Cerebellar cortex (tissue), 1 donor: ENCODE results near the gene ABAT.
"Not testable (repeated sequence)": the region's sequence is repeated elsewhere in the genome, so short reads cannot be mapped to it uniquely, and the experiment has no call there.

Experiments
- DNase-seq: peaks from one replicate; pipeline ENCODE4 v3.0.0-alpha.2; 2015; ENCODE audit warnings: low spot score

Gene ABAT

DNA sequence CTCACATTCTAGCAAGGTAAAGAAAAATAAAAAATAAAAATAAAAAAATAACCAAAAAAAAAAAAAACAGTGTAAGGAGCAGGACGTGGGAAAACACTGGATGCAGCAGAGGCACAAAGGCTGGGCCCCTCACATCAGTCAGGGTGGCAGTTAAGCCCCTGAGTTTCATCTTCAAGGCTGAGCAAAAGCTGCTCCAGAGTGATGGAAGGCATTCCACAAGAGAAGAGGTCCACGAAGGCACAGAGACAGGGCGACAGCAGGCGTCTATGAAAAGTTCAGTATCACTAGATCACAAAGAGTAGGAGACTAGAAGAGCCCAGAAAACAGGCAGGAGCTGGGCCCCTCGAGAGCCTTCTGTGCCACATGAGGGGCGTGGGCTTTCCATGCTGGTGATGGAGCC is 111.0 kb downstream of the ABAT start:
- no peak for DNase-seq

DNA sequence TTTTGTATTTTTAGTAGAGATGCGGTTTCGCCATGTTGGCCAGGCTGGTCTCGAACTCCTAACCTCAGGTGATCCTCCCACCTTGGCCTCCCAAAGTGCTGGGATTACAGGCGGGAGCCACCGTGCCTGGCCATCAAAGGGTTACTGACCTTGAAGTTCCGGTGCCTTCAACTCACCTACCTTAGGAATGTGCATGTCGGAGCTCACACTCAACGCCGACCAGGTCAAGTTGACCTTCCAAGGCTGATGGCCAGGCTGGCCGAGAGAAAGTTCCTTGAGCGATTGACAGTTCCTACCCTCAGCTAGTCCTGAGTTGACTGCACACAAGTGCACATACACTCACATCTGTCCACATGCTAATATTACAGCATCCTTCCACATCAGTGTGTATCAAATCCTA is 111.9 kb downstream of the ABAT start:
- not testable (repeated sequence) for DNase-seq

- DNase-seq: no peak
Measured at GRCh38 chr16:8788578-8789172, 114.3 kb downstream of the ABAT start.

GRCh38 chr16:8795091-8795490 is 120.7 kb downstream of the ABAT start:
- DNase-seq: peak; percentile 29

GRCh38 chr16:8795818-8796217 is 121.4 kb downstream of the ABAT start:
- no peak for DNase-seq

- no peak for DNase-seq
Measured at GRCh38 chr16:8796469-8797363, 122.3 kb downstream of the ABAT start.

- peak; percentile 98 for DNase-seq
Measured at GRCh38 chr16:8797364-8798173, 123.2 kb downstream of the ABAT start, which contains the start of the genes PMM2 and TMEM186. Gene PMM2 (plus strand): TSS chr16:8797839. CDS start chr16:8797883, 44 bp downstream. Gene TMEM186 (minus strand): TSS chr16:8797639. CDS start chr16:8797614, 25 bp downstream.

- DNase-seq: no peak
Measured at GRCh38 chr16:8798174-8798527, 123.7 kb downstream of the ABAT start.

- DNase-seq: no peak
Measured at GRCh38 chr16:8798535-8799157, 124.2 kb downstream of the ABAT start.

- DNase-seq: no peak
Measured at GRCh38 chr16:8801701-8802100, 127.3 kb downstream of the ABAT start.

DNA sequence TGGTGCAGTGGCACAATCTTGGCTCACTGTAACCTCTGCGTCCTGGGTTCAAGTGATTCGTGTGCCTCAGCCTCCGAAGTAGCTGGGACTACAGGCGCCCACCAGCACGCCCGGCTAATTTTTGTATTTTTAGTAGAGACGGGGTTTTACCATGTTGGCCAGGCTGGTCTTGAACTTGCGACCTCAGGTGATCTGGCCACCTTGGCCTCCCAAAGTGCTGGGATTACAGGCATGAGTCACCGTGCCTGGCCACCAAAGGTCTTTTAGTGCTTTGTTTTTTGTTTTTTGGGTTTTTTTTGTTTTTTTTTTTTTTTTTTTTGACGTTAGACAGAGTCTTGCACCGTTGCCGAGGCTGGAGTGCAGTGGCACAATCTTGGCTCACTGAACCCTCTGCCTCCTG is 129.3 kb downstream of the ABAT start:
- not testable (repeated sequence) for DNase-seq

DNA sequence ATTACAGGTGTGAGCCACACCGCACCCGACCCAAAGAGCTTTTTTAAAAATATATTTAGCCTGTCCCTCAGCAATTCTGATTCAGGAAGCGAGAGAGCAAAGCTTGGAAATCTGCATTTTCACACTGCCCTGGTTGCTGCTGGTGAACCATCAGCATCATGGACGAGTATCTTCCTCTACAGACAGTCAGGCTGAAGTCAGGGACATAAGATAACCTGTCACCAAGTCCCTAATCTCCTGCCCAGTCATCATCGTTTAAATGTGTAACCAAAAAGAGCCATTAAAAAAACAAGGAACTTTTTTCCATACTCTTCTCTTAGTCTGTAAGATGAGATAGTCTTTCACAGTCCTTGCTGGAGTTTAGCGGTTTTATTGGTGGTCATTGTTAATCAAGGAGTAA is 129.9 kb downstream of the ABAT start:
- DNase-seq: no peak

DNA sequence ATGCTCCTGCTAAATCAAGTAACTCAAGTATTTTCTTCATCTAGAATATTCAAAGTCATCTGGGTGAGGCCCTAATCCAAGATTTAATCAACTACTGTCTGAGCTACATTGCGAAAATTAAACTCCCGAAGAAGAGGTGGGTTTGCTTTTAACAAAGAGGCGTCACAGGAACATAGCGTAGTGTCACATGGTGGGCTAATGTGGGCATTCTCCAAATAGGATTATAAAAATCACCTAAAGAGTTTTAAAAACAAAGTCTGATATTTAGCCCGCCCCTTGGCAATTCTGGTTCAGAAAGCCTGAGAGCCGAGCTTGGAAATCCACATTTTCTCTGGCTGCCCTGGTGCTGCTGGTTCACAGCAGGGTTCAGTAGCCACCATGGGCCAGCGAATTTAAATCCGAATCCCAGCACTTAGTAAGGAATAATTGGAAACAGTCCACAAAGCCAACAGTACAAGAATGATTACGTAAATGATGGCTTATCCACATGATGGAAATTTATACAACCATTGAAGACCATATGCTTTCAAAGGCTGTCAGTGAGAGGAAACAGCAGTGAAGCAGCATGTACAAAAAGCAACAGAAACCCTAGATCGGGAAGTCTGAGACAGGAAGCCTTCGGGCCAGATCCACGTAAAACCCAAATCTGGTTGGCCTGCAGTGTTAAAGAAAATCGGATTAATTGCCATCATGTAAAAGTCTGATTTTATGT is 132.0 kb downstream of the ABAT start:
- DNase-seq: peak; percentile 49

- DNase-seq: no peak
Measured at GRCh38 chr16:8807189-8807588, 132.8 kb downstream of the ABAT start.

DNA sequence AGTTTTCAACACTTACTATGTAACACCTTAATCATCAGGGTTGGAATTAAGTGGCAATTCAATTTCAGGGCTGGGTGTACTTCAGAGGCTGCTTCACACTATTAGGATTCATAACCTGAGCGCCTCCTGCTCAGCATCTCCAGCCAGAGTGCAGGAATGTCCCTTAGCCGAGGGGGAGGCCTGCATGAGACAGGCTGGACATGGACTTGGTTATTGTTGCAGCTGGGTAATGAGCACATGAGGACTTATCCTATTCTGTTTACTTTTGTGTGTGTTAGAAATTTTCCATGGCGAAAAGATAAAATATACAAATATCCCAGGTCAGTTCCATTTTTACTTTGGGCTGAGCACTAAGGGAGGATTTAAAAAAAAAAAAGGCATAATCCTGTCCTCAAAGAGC is 133.6 kb downstream of the ABAT start:
- DNase-seq: no peak

GRCh38 chr16:8808613-8809353 is 134.4 kb downstream of the ABAT start:
- DNase-seq: peak; percentile 69

DNA sequence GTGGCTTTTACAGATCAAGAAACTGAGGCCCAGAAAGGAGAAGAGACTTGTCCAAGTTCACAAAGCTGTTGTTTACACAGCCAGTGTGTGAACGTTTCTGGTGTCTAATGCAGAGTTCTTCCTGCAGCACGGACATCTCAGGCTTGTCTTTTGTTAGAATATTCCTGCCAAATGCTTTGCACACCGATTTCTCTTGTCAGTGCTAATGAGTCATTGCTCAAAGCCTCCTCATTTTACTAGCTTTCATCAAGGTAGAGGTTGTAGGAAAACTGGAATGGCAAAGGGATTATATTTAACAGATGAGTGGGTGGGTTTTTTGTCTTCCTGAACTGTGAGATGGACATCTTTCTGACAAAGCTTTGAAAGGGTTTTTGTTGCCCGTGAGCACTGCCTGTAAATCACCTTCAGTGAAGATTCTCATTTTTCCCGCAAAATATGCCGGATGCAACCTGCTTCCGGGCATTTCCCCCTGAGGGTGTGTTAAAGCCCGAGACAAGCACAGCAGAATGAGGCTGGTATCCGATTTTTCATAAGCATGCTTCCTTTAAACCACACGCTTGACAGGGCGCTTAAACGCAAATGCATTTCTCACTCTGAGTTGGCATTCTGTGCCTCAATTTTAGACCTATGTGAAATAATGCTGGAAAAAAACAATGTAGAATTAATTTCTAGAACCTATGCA is 137.9 kb downstream of the ABAT start:
- DNase-seq: no peak

- no peak for DNase-seq
Measured at GRCh38 chr16:8814095-8814806, 139.8 kb downstream of the ABAT start.

- DNase-seq: no peak
Measured at GRCh38 chr16:8816967-8817655, 142.7 kb downstream of the ABAT start.
